Transverse colon (tissue), 4 donors: ENCODE measurements around the gene ARHGAP33. TPM values are rescaled to one million over a fixed set of nuclear protein-coding genes. Genes with fewer than 3 reads are reported as not detected.

Experiments used
- DNase-seq: peaks from one replicate; pipeline ENCODE4 v3.0.0-alpha.2; 2019
- H3K27ac ChIP-seq, 4 donors: fragments of 200-600 bp; sonication (generic); 2 replicates each; pipeline ENCODE4 v1.5.1; 2016 to 2018; ENCODE audit warnings: inconsistent platforms in 4 of 4
- H3K27me3 ChIP-seq: fragments of 200-600 bp; sonication (generic); 2 replicates; pipeline ENCODE4 v1.5.1; 2017; ENCODE audit warnings: inconsistent platforms
- H3K36me3 ChIP-seq, 4 donors: fragments of 200-600 bp; sonication (generic); 2 replicates each; pipeline ENCODE4 v1.5.1; 2017 to 2019; ENCODE audit warnings: inconsistent platforms in 4 of 4
- H3K4me1 ChIP-seq, 4 donors: fragments of 200-600 bp; sonication (generic); 2 replicates each; pipeline ENCODE4 v1.5.1; 2017 to 2020; ENCODE audit warnings: inconsistent platforms in 4 of 4
- H3K4me3 ChIP-seq, 4 donors: fragments of 200-600 bp; sonication (generic); 1 replicate in 1 of 4; 2 replicates in 3 of 4; pipeline versions ENCODE4 v1.5.1 to v1.6.1; 2017 to 2019; ENCODE audit warnings: inconsistent platforms in 4 of 4
- H3K9me3 ChIP-seq, 2 donors: fragments of 200-600 bp; sonication (generic); 2 replicates each; pipeline ENCODE4 v1.5.1; 2017 to 2019; ENCODE audit warnings: inconsistent platforms in 2 of 2
- CTCF ChIP-seq, 5 experiments: fragments of 200-600 bp in 3 of 5; fragments of 450-650 bp in 2 of 5; sonication (generic) in 3 of 5; IDR thresholded peaks; 1 replicate in 2 of 5; 2 replicates in 3 of 5; pipeline ENCODE4 v1.5.1; 2016 to 2017; ENCODE audit warnings: antibody characterized with exemption in 5 of 5, inconsistent platforms in 3 of 5, mild to moderate bottlenecking in 2 of 5, moderate library complexity in 1 of 5
- EP300 ChIP-seq: sonication (generic); formaldehyde crosslinking; IDR thresholded peaks from one replicate; pipeline ENCODE4 v1.6.1; 2017; ENCODE audit warnings: antibody characterized with exemption, low read depth
- POLR2A ChIP-seq: fragments of 450-650 bp; IDR thresholded peaks from one replicate; pipeline ENCODE4 v1.6.1; 2016; ENCODE audit warnings: antibody characterized with exemption, mild to moderate bottlenecking, moderate library complexity
- POLR2AphosphoS5 ChIP-seq, 3 donors: sonication (generic); formaldehyde crosslinking; IDR thresholded peaks; one replicate each; pipeline ENCODE4 v1.6.1; 2016; ENCODE audit warnings: antibody characterized with exemption in 3 of 3
- WGBS, 2 donors: methylation state at CpG; one replicate each; pipeline ENCODE4 v1.1.5; 2018; ENCODE audit warnings: low coverage in 1 of 2; 5-methylcytosine and 5-hydroxymethylcytosine counted together
- in situ Hi-C, 4 donors: fragments of 200-750 bp; cut with MboI; loops; one replicate each; pipeline versions ENCODE4 v1.15.0 to v1.15.1; 2017; ENCODE audit warnings: low sequenced_read_pairs in 3 of 4, low pct_ligation_motif_present in 1 of 4, low pct_unique_long_range_greater_than_20kb in 1 of 4
- intact Hi-C: fragments of 100-400 bp; cut with DNase I; formaldehyde crosslinking; loops from one replicate; pipeline ENCODE4 v1.15.1; 2023; ENCODE audit warnings: low total_unique reads
- total RNA-seq, 4 donors: library from RNA; depleted of rRNA; stranded (reverse); fragments of >200 nt; gene quantifications; one replicate each; pipeline ENCODE4 v1.1.0, GENCODE V29; 2016

ARHGAP33 gene
- total RNA-seq, 4 donors from 2014 or later: 6.7 to 70.3 (median 17.2) TPM

- no peaks in the 10 kb centered on the region for H3K9me3 ChIP-seq
- in situ Hi-C loops: no loop called here
Observed at GRCh38 chr19:35816262-35816661, 40.9 kb downstream of the ARHGAP33 start.

GRCh38 chr19:35816846-35817245 lies 41.5 kb downstream of the ARHGAP33 start:
- DNase-seq: no peak
- Histone ChIP-seq H3K27me3 (peaks cover 32% of the 10 kb centered on the region), H3K9me3 (no peaks in the 10 kb centered on the region), H3K4me1 (no peaks in the 10 kb centered on the region), H3K27ac (no peak overlapping the region), H3K36me3 (no peaks in the 10 kb centered on the region), H3K4me3 (no peak overlapping the region)
- in situ Hi-C loops (no loop called here), intact Hi-C loops (no loop called here)
- no peak for TF ChIP-seq POLR2A
- no peak for TF ChIP-seq EP300
- TF ChIP-seq CTCF (IDR thresholded peaks at IDR 0.05): no peak
- WGBS, 2 donors: 79 to 84% methylated on average over 3 to 9 of the region's 9 CpGs

More at GRCh38 chr19:35816262-35816661, 40.9 kb downstream of the ARHGAP33 start:
- peaks cover 32% of the 10 kb centered on the region for H3K27me3 ChIP-seq
- 26% methylated on average over 6 of the region's 6 CpGs; no CpG with 5 or more reads in 1 of the 2 donors for WGBS, 2 donors
- H3K4me1 ChIP-seq: no peaks in the 10 kb centered on the region
- no peak overlapping the region for H3K27ac ChIP-seq
- H3K4me3 ChIP-seq: no peak overlapping the region
- TF ChIP-seq EP300: no peak
- intact Hi-C loops: no loop called here
- DNase-seq: no peak
- no peaks in the 10 kb centered on the region for H3K36me3 ChIP-seq

- no peaks in the 10 kb centered on the region for H3K9me3 ChIP-seq
- H3K4me1 ChIP-seq: no peaks in the 10 kb centered on the region
- intact Hi-C loops: no loop called here
- in situ Hi-C loops: no loop called here
- TF ChIP-seq CTCF (IDR thresholded peaks at IDR 0.05) (no peak), POLR2AphosphoS5 (IDR thresholded peaks at IDR 0.05) (no peak), POLR2A (no peak)
- H3K27ac ChIP-seq: no peak overlapping the region
- WGBS, 2 donors: 46 to 64% methylated on average over 2 to 3 of the region's 3 CpGs
- peaks cover 32% of the 10 kb centered on the region for H3K27me3 ChIP-seq
- no peak for DNase-seq
- H3K36me3 ChIP-seq: no peaks in the 10 kb centered on the region
- no peak overlapping the region for H3K4me3 ChIP-seq
Observed at GRCh38 chr19:35818445-35818844, 43.1 kb downstream of the ARHGAP33 start.

GRCh38 chr19:35822579-35822978 lies 47.2 kb downstream of the ARHGAP33 start:
- in situ Hi-C loops: no loop called here
- Histone ChIP-seq H3K4me1 (no peaks in the 10 kb centered on the region), H3K27ac (no peak overlapping the region), H3K36me3 (no peaks in the 10 kb centered on the region), H3K4me3 (no peak overlapping the region), H3K9me3 (no peaks in the 10 kb centered on the region), H3K27me3 (peaks cover 17% of the 10 kb centered on the region)
- TF ChIP-seq POLR2A (no peak), CTCF (IDR thresholded peaks at IDR 0.05) (no peak), EP300 (no peak), POLR2AphosphoS5 (IDR thresholded peaks at IDR 0.05) (no peak)
- no peak for DNase-seq
- WGBS, 2 donors: 72 to 73% methylated on average over 3 of the region's 3 CpGs
- intact Hi-C loops: no loop called here

GRCh38 chr19:35824150-35824549 lies 48.8 kb downstream of the ARHGAP33 start:
- no peak overlapping the region for H3K27ac ChIP-seq
- intact Hi-C loops: no loop called here
- WGBS, 2 donors: 71 to 84% methylated on average over 4 to 5 of the region's 5 CpGs
- H3K4me3 ChIP-seq: no peak overlapping the region
- no peaks in the 10 kb centered on the region for H3K9me3 ChIP-seq
- no peaks in the 10 kb centered on the region for H3K4me1 ChIP-seq
- peaks cover 8% of the 10 kb centered on the region for H3K27me3 ChIP-seq
- H3K36me3 ChIP-seq: no peaks in the 10 kb centered on the region
- TF ChIP-seq EP300 (no peak), POLR2A (no peak), POLR2AphosphoS5 (IDR thresholded peaks at IDR 0.05) (no peak), CTCF (IDR thresholded peaks at IDR 0.05) (no peak)
- no peak for DNase-seq
- in situ Hi-C loops: no loop called here
